HL-60 (cell line): ENCODE results near the gene MUC20.

ENCODE experiments used
- REST ChIP-seq: IDR thresholded peaks from 2 replicates; pipeline ENCODE4 v1.6.1; 2012; ENCODE audit warnings: low read depth; ENCODE audit not compliant: insufficient replicate concordance
- TF ChIP-seq, protein P1 (sequence below): IDR thresholded peaks from one replicate; pipeline ENCODE4 v1.5.1; 2011; ENCODE audit warnings: low read length, control low read depth, inconsistent platforms; ENCODE audit not compliant: insufficient read depth

- TF ChIP-seq, protein P1, sequence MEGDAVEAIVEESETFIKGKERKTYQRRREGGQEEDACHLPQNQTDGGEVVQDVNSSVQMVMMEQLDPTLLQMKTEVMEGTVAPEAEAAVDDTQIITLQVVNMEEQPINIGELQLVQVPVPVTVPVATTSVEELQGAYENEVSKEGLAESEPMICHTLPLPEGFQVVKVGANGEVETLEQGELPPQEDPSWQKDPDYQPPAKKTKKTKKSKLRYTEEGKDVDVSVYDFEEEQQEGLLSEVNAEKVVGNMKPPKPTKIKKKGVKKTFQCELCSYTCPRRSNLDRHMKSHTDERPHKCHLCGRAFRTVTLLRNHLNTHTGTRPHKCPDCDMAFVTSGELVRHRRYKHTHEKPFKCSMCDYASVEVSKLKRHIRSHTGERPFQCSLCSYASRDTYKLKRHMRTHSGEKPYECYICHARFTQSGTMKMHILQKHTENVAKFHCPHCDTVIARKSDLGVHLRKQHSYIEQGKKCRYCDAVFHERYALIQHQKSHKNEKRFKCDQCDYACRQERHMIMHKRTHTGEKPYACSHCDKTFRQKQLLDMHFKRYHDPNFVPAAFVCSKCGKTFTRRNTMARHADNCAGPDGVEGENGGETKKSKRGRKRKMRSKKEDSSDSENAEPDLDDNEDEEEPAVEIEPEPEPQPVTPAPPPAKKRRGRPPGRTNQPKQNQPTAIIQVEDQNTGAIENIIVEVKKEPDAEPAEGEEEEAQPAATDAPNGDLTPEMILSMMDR: no peak
- TF ChIP-seq REST: no peak
These were observed 47.6 kb downstream of the MUC20 start for GRCh38 chr3:195768414-195768813.
